H9 (cell line): ENCODE results near the gene JMJD1C. TPM values are rescaled to one million over a fixed set of nuclear protein-coding genes. Genes with fewer than 3 reads are reported as not detected.
A peak's percentile ranks its signal among the peaks of the same experiment; 100 is the strongest.

Experiments used
- DNase-seq: peaks from one replicate; pipeline ENCODE4 v3.0.0-alpha.2; 2017
- H2AFZ ChIP-seq: one replicate; pipeline ENCODE4 v1.6.1; 2013; ENCODE audit warnings: mild to moderate bottlenecking, low read length, control low read depth, moderate library complexity
- H2AK5ac ChIP-seq: 2 replicates; pipeline ENCODE4 v1.6.1; 2013; ENCODE audit warnings: low read length, control low read depth, mixed read lengths; ENCODE audit not compliant: insufficient read length
- H2BK120ac ChIP-seq: one replicate; pipeline ENCODE4 v1.6.1; 2013; ENCODE audit warnings: low read depth, mild to moderate bottlenecking, low read length, control low read depth, inconsistent platforms; ENCODE audit not compliant: poor library complexity, severe bottlenecking
- H2BK12ac ChIP-seq: 2 replicates; pipeline ENCODE4 v1.6.1; 2013; ENCODE audit warnings: low read length, control low read depth, mixed read lengths, low read depth; ENCODE audit not compliant: insufficient read length
- H2BK15ac ChIP-seq: 2 replicates; pipeline ENCODE4 v1.6.1; 2013; ENCODE audit warnings: low read depth, low read length, control low read depth
- H2BK20ac ChIP-seq: one replicate; pipeline ENCODE4 v1.6.1; 2013; ENCODE audit warnings: low read depth, mild to moderate bottlenecking, low read length, control low read depth, inconsistent platforms; ENCODE audit not compliant: poor library complexity, severe bottlenecking
- H2BK5ac ChIP-seq: 2 replicates; pipeline ENCODE4 v1.6.1; 2013; ENCODE audit warnings: low read length, control low read depth, mixed read lengths; ENCODE audit not compliant: insufficient read length
- H3K14ac ChIP-seq: 2 replicates; pipeline ENCODE4 v1.6.1; 2013; ENCODE audit warnings: low read length, control low read depth; ENCODE audit not compliant: insufficient read depth
- H3K18ac ChIP-seq: 2 replicates; pipeline ENCODE4 v1.6.1; 2013; ENCODE audit warnings: low read depth, mild to moderate bottlenecking, mixed read lengths, low read length, control low read depth; ENCODE audit not compliant: insufficient read length
- H3K23ac ChIP-seq: 2 replicates; pipeline ENCODE4 v1.6.1; 2013; ENCODE audit warnings: low read length, control low read depth, mixed read lengths, low read depth; ENCODE audit not compliant: insufficient read length
- H3K23me2 ChIP-seq: 2 replicates; pipeline ENCODE4 v1.6.1; 2013; ENCODE audit warnings: low read depth, mild to moderate bottlenecking, mixed read lengths, low read length, control low read depth; ENCODE audit not compliant: insufficient read length, poor library complexity, severe bottlenecking
- H3K27ac ChIP-seq: 2 replicates; pipeline ENCODE4 v1.5.1; 2013; ENCODE audit warnings: low read length, control low read depth, mixed read lengths, low read depth; ENCODE audit not compliant: insufficient read length
- H3K27me3 ChIP-seq: 2 replicates; pipeline ENCODE4 v1.6.1; 2013; ENCODE audit warnings: low read length, control low read depth, inconsistent platforms; ENCODE audit not compliant: insufficient read depth
- H3K4ac ChIP-seq: 2 replicates; pipeline ENCODE4 v1.6.1; 2013; ENCODE audit warnings: low read depth, mild to moderate bottlenecking, control low read depth, inconsistent platforms, low read length, moderate library complexity
- H3K4me1 ChIP-seq: 2 replicates; pipeline ENCODE4 v1.6.1; 2013; ENCODE audit warnings: low read length, control low read depth, inconsistent platforms; ENCODE audit not compliant: insufficient read depth
- H3K4me2 ChIP-seq: 2 replicates; pipeline ENCODE4 v1.6.1; 2013; ENCODE audit warnings: low read length, control low read depth, mixed read lengths; ENCODE audit not compliant: insufficient read length, insufficient read depth
- H3K56ac ChIP-seq: 2 replicates; pipeline ENCODE4 v1.6.1; 2013; ENCODE audit warnings: low read depth, mild to moderate bottlenecking, mixed read lengths, low read length, control low read depth; ENCODE audit not compliant: insufficient read length
- H3K79me1 ChIP-seq: 2 replicates; pipeline ENCODE4 v1.6.1; 2013; ENCODE audit warnings: low read depth, mild to moderate bottlenecking, moderate library complexity, low read length, control low read depth, inconsistent platforms; ENCODE audit not compliant: insufficient read depth, poor library complexity, severe bottlenecking
- H3K79me2 ChIP-seq: 2 replicates; pipeline ENCODE4 v1.6.1; 2013; ENCODE audit warnings: low read length, control low read depth, inconsistent platforms; ENCODE audit not compliant: insufficient read depth
- H3K9ac ChIP-seq: 2 replicates; pipeline ENCODE4 v1.6.1; 2013; ENCODE audit warnings: low read length, control low read depth, mixed read lengths; ENCODE audit not compliant: insufficient read length; ENCODE audit errors: extremely low read depth
- H3K9me3 ChIP-seq: one replicate; pipeline ENCODE4 v1.6.1; 2013; ENCODE audit warnings: low read depth, low read length, inconsistent platforms; ENCODE audit not compliant: control insufficient read depth
- H3T11ph ChIP-seq: one replicate; pipeline ENCODE4 v1.6.1; 2013; ENCODE audit warnings: mild to moderate bottlenecking, low read length, control low read depth, inconsistent platforms
- H4K20me1 ChIP-seq: one replicate; pipeline ENCODE4 v1.6.1; 2013; ENCODE audit not compliant: control insufficient read depth, insufficient read length, insufficient read depth
- H4K5ac ChIP-seq: 2 replicates; pipeline ENCODE4 v1.6.1; 2013; ENCODE audit warnings: low read depth, mild to moderate bottlenecking, mixed read lengths, low read length, control low read depth; ENCODE audit not compliant: insufficient read length
- H4K8ac ChIP-seq: replicated peaks from 2 replicates; pipeline ENCODE4 v1.6.1; 2013; ENCODE audit warnings: low read length, control low read depth, mixed read lengths, low read depth; ENCODE audit not compliant: insufficient read length
- H4K91ac ChIP-seq: 2 replicates; pipeline ENCODE4 v1.6.1; 2013; ENCODE audit warnings: low read depth, mild to moderate bottlenecking, moderate library complexity, mixed read lengths, low read length, control low read depth; ENCODE audit not compliant: insufficient read length
- H3K27ac Mint-ChIP-seq, 3 experiments: 2 replicates in 2 of 3; 3 replicates in 1 of 3; pipeline ENCODE4 v1.8.0; 2020 to 2021; ENCODE audit warnings: mixed read lengths in 3 of 3, mild to moderate bottlenecking in 1 of 3, moderate library complexity in 1 of 3
- H3K27me3 Mint-ChIP-seq: 2 replicates; pipeline ENCODE4 v1.8.0; 2021; ENCODE audit warnings: low read depth, mild to moderate bottlenecking, moderate library complexity, mixed read lengths
- H3K36me3 Mint-ChIP-seq, 3 experiments: 2 replicates in 2 of 3; 3 replicates in 1 of 3; pipeline ENCODE4 v1.8.0; 2020 to 2021; ENCODE audit warnings: low read depth in 3 of 3, mixed read lengths in 3 of 3; ENCODE audit not compliant: insufficient read depth in 1 of 3
- H3K4me1 Mint-ChIP-seq, 2 experiments: 2 replicates each; pipeline ENCODE4 v1.8.0; 2020; ENCODE audit warnings: mixed read lengths in 2 of 2
- H3K4me3 Mint-ChIP-seq, 2 experiments: 2 replicates in 1 of 2; 3 replicates in 1 of 2; pipeline ENCODE4 v1.8.0; 2020 to 2021; ENCODE audit warnings: mild to moderate bottlenecking in 2 of 2, mixed read lengths in 2 of 2, moderate library complexity in 1 of 2
- H3K9me3 Mint-ChIP-seq, 2 experiments: 2 replicates in 1 of 2; 3 replicates in 1 of 2; pipeline ENCODE4 v1.8.0; 2020; ENCODE audit warnings: mild to moderate bottlenecking in 2 of 2, mixed read lengths in 2 of 2, moderate library complexity in 1 of 2
- CTCF ChIP-seq: fragments of 200-600 bp; sonication (generic); conservative IDR thresholded peaks from 3 replicates; pipeline ENCODE4 v1.8.0; 2021; ENCODE audit warnings: antibody characterized with exemption, mild to moderate bottlenecking
- WGBS: extraction: QIAGEN DNeasy Blood & Tissue Kit; methylation state at CpG from one replicate; pipeline ENCODE4 v1.1.7; 2013; ENCODE audit warnings: missing lambda C conversion rate, low lambda C conversion rate, mixed read lengths; ENCODE audit not compliant: insufficient read length; ENCODE audit errors: extremely low coverage; 5-methylcytosine and 5-hydroxymethylcytosine counted together
- total RNA-seq: library from RNA; stranded (reverse); gene quantifications from 2 replicates; pipeline ENCODE4 v1.2.1, GENCODE V29; 2021

Gene JMJD1C
- total RNA-seq, 1 experiment from 2014 or later: 200 TPM

- no peak overlapping the region for H3K9ac ChIP-seq
- H2BK20ac ChIP-seq: no peak overlapping the region
- no peak overlapping the region for H2AFZ ChIP-seq
- H4K91ac ChIP-seq: no peak overlapping the region
- no peak overlapping the region for H2AK5ac ChIP-seq
- Mint-ChIP-seq H3K4me1 (peaks cover 47 to 53% of the 10 kb centered on the region in 2 experiments), H3K36me3 (peaks cover 52 to 70% (median 52%) of the 10 kb centered on the region in 3 experiments), H3K27me3 (no peaks in the 10 kb centered on the region), H3K4me3 (peak overlapping the region in 1 of 2 experiments; percentile 71; a peak in 3 of 5 replicates), H3K27ac (peak overlapping the region in 2 of 3 experiments; percentile 31 to 84; a peak in 2 of 7 replicates), H3K9me3 (no peaks in the 10 kb centered on the region)
- H3K4me1 ChIP-seq: no peaks in the 10 kb centered on the region
- H3T11ph ChIP-seq: no peak overlapping the region
- no peak overlapping the region for H3K4me2 ChIP-seq
- H4K5ac ChIP-seq: no peak overlapping the region
- no peak overlapping the region for H3K56ac ChIP-seq
- no peak overlapping the region for H3K27ac ChIP-seq
- H3K27me3 ChIP-seq: no peaks in the 10 kb centered on the region
- no peak overlapping the region for H3K14ac ChIP-seq
- no peak overlapping the region for H3K18ac ChIP-seq
- H3K79me1 ChIP-seq: no peaks in the 10 kb centered on the region
- H3K9me3 ChIP-seq: no peaks in the 10 kb centered on the region
- DNase-seq: no peak
- no peak overlapping the region for H2BK5ac ChIP-seq
- no peak for TF ChIP-seq CTCF
- H2BK120ac ChIP-seq: no peak overlapping the region
- no peak overlapping the region for H4K8ac ChIP-seq
- no peaks in the 10 kb centered on the region for H4K20me1 ChIP-seq
- H3K23me2 ChIP-seq: no peaks in the 10 kb centered on the region
- no peak overlapping the region for H2BK15ac ChIP-seq
- no peak overlapping the region for H3K4ac ChIP-seq
- no peak overlapping the region for H2BK12ac ChIP-seq
- peaks cover 68% of the 10 kb centered on the region for H3K79me2 ChIP-seq
- no peak overlapping the region for H3K23ac ChIP-seq
- no CpG with 5 or more reads among the region's 3 CpGs for WGBS
Observed at GRCh38 chr10:63261496-63261895, 204.3 kb downstream of the JMJD1C start.
